Measurements from ENCODE around the gene SCTR. TPM values are rescaled to one million over a fixed set of nuclear protein-coding genes. Genes with fewer than 3 reads are reported as not detected.
A peak's percentile ranks its signal among the peaks of the same experiment; 100 is the strongest.

The SCTR gene
- total and polyA plus RNA-seq, 3 donors from 2014 or later: 1.1 to 6.6 (median 2.0) TPM

DNA sequence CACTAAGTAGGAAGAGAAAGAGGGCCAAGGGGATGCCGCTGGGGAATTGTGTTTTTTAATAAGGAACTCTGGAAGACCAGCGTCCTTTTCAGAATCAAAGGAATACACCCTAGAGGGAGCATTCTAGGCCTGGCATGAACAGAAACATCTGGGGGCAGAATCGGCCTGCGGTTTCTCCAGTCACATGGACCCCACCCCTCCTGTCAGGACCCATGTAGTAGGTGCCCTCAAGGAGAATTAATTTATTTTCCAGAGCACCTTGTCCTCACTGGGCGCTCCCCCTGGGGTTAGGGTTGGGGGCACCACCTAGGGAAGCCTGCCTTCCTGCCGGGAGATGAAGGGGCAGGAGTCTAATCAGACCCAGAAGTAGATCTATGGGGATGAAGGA lies 48.4 kb downstream of the SCTR start:
- no peak for TF ChIP-seq POLR2A (IDR thresholded peaks at IDR 0.05)
- TF ChIP-seq, protein P1, sequence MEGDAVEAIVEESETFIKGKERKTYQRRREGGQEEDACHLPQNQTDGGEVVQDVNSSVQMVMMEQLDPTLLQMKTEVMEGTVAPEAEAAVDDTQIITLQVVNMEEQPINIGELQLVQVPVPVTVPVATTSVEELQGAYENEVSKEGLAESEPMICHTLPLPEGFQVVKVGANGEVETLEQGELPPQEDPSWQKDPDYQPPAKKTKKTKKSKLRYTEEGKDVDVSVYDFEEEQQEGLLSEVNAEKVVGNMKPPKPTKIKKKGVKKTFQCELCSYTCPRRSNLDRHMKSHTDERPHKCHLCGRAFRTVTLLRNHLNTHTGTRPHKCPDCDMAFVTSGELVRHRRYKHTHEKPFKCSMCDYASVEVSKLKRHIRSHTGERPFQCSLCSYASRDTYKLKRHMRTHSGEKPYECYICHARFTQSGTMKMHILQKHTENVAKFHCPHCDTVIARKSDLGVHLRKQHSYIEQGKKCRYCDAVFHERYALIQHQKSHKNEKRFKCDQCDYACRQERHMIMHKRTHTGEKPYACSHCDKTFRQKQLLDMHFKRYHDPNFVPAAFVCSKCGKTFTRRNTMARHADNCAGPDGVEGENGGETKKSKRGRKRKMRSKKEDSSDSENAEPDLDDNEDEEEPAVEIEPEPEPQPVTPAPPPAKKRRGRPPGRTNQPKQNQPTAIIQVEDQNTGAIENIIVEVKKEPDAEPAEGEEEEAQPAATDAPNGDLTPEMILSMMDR (IDR thresholded peaks at IDR 0.05): no peak
- Histone ChIP-seq H3K36me3 (ENCODE audit: low read depth, missing control alignments) (no peaks in the 10 kb centered on the region), H3K4me3 (no peak overlapping the region), H3K27me3 (no peaks in the 10 kb centered on the region), H3K4me1 (no peaks in the 10 kb centered on the region), H3K27ac (no peak overlapping the region), H3K9me3 (no peaks in the 10 kb centered on the region)
- intact Hi-C loops (cut with DNase I; ENCODE audit: low total_unique reads): no loop called here
- 59 to 76% methylated on average over 6 of the region's 6 CpGs for WGBS, 2 donors
- DNase-seq: peak; percentile 41

DNA sequence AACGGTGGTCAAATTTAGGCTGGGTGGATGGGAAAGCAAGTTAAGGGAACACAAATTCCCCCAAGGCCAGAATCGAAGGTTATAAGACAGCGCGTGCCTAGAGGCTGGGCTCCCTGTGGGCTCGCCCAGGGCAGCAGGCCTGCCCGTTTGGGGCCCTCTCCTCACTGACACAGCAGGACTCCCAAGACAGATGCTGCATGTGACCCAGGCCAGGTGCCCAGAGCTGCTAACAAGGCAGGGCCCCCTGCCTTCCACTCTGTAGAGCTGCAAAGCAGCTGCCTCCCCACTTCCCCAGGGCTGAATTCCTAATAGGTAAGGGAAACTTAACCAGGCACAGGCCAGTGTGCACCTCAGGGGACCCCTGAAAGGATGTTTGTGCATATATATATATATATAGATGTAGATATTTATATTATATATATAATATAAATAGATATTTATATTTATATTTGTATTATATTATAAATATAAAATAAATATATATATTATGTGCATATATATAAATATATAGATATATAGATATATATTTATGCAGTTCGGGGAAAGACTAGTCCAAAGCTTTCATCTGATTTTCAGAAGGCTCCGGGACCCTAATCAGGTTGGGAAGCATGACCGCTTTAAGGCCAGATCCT lies 48.9 kb downstream of the SCTR start:
- Histone ChIP-seq H3K27ac (no peak overlapping the region), H3K27me3 (no peaks in the 10 kb centered on the region), H3K4me1 (no peaks in the 10 kb centered on the region), H3K4me3 (no peak overlapping the region), H3K9me3 (no peaks in the 10 kb centered on the region), H3K36me3 (ENCODE audit: low read depth, missing control alignments) (no peaks in the 10 kb centered on the region)
- 73 to 85% methylated on average over 6 to 9 of the region's 9 CpGs for WGBS, 2 donors
- DNase-seq: peak; percentile 51
- no peak for TF ChIP-seq POLR2A (IDR thresholded peaks at IDR 0.05)
- TF ChIP-seq, protein P1 (IDR thresholded peaks at IDR 0.05): no peak
- intact Hi-C loops (cut with DNase I; ENCODE audit: low total_unique reads): no loop called here

GRCh38 chr2:119474371-119475224 lies 49.7 kb downstream of the SCTR start:
- H3K4me1 ChIP-seq: no peaks in the 10 kb centered on the region
- H3K4me3 ChIP-seq: no peak overlapping the region
- H3K27me3 ChIP-seq: no peaks in the 10 kb centered on the region
- no peak for DNase-seq
- H3K27ac ChIP-seq: no peak overlapping the region
- intact Hi-C loops (cut with DNase I; ENCODE audit: low total_unique reads): loop anchor here (5.0 kb wide), 1 partner anchor 67 kb away; no protein-coding TSS in a partner anchor
- H3K36me3 ChIP-seq (ENCODE audit: low read depth, missing control alignments): no peaks in the 10 kb centered on the region
- TF ChIP-seq, protein P1 (IDR thresholded peaks at IDR 0.05): no peak
- no peak for TF ChIP-seq POLR2A (IDR thresholded peaks at IDR 0.05)
- 77 to 82% methylated on average over 10 to 17 of the region's 17 CpGs for WGBS, 2 donors
- H3K9me3 ChIP-seq: no peaks in the 10 kb centered on the region

DNA sequence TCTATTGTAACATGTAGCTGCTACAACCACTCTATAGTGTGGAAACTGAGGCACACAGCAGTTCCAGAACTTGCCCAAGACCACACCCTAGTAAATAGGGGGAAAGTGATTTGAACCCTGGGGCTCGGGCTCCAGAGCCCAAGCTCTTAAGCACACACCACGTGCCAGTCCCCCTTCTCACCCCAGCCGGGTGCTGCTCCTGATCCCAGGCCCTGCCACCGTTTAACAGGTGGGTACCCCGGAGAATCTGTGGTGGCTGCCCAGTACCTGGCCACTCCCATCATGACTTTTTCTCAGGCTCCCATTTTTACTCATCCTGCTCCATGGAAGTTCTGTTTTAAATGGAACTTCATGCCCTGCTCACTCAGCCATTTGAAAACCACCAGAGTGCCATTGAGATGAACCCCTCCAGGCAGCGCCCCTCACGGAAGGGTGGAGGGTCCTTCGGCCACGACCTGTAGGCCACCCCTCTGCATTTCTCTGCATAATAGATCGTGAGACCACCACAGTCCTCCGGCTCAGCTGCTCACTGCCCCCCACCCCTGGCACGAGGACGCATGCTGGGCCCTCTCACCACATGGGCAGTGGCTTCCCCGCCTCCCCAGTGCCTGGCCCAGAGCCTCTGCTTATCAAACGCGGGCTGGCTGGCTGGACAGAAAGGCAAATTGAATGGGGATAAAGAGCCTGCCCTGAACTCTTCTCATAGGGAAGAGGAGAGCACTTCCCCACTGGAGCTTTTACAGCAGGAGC lies 50.5 kb downstream of the SCTR start:
- TF ChIP-seq POLR2A (IDR thresholded peaks at IDR 0.05): no peak
- TF ChIP-seq, protein P1 (IDR thresholded peaks at IDR 0.05): no peak
- DNase-seq: no peak
- intact Hi-C loops (cut with DNase I; ENCODE audit: low total_unique reads): loop anchor here (5.0 kb wide), 1 partner anchor 66 kb away; no protein-coding TSS in a partner anchor
- Histone ChIP-seq H3K36me3 (ENCODE audit: low read depth, missing control alignments) (no peaks in the 10 kb centered on the region), H3K27me3 (no peaks in the 10 kb centered on the region), H3K9me3 (no peaks in the 10 kb centered on the region), H3K27ac (no peak overlapping the region), H3K4me1 (no peaks in the 10 kb centered on the region), H3K4me3 (no peak overlapping the region)
- WGBS, 2 donors: 87 to 93% methylated on average over 14 to 16 of the region's 16 CpGs
